Liver (tissue), 3 donors: ENCODE data around the gene TADA2A.

Source experiments
- ATF3 ChIP-seq: IDR thresholded peaks from 2 replicates; pipeline ENCODE4 v1.6.1; 2016; ENCODE audit warnings: antibody characterized with exemption
- CTCF ChIP-seq: fragments of 150-350 bp; IDR thresholded peaks from 2 replicates; pipeline ENCODE4 v1.5.1; 2017; ENCODE audit warnings: improper control_type of control experiment, low read depth, low read length; ENCODE audit not compliant: missing input control
- RAD21 ChIP-seq, 2 donors: IDR thresholded peaks; 2 replicates each; pipeline ENCODE4 v1.6.1; 2016; ENCODE audit warnings: antibody characterized with exemption in 2 of 2, mild to moderate bottlenecking in 2 of 2
- TAF1 ChIP-seq: conservative IDR thresholded peaks from 2 replicates; pipeline ENCODE4 v1.6.1; 2016; ENCODE audit warnings: antibody characterized with exemption, mild to moderate bottlenecking
- ZBTB33 ChIP-seq: IDR thresholded peaks from 2 replicates; pipeline ENCODE4 v1.6.1; 2016; ENCODE audit warnings: antibody characterized with exemption
- donor health status: healthy.
- donor health status: healthy.

GRCh38 chr17:37519251-37519985, 112.7 kb downstream of the TADA2A start:
- no peak for TF ChIP-seq TAF1
- no peak for TF ChIP-seq CTCF
- TF ChIP-seq ZBTB33 = no peak
- TF ChIP-seq ATF3 = no peak
- no peak for TF ChIP-seq RAD21 (IDR thresholded peaks at IDR 0.05)
